Stimulated activated CD4-positive, alpha-beta T cell treated with anti-CD3 and anti-CD28 coated beads, TNF-alpha, amount 100 ng/mL, for 4 hours (primary cell): ENCODE results near the gene VPS4A.

Experiments used
- DNase-seq, 3 experiments: peaks; one replicate each; pipeline ENCODE4 v3.0.0-alpha.2; 2020; ENCODE audit warnings: low read depth in 3 of 3

Gene VPS4A

GRCh38 chr16:69307091-69307490, 4.1 kb upstream of the VPS4A start:
- DNase-seq = no peak

DNA sequence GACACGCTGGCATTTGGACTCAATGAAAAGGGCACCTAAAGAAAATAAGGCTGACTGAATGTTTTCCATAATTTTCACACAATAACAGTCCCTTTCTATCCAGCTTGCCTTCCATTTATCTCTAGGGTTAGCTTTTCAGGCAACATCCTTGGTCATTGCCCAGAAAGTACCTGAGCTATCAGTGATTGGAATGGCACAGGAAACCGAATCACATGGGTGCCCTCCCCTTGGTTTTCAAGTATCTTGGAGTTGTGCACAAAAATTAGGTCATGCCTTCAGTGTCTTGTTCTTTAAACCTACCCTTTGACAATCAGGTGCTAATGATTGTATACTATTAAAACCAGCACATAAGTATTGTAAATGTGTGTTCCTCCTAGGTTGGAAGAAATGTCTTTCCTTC, 3.3 kb upstream of the VPS4A start:
- DNase-seq = no peak

DNA sequence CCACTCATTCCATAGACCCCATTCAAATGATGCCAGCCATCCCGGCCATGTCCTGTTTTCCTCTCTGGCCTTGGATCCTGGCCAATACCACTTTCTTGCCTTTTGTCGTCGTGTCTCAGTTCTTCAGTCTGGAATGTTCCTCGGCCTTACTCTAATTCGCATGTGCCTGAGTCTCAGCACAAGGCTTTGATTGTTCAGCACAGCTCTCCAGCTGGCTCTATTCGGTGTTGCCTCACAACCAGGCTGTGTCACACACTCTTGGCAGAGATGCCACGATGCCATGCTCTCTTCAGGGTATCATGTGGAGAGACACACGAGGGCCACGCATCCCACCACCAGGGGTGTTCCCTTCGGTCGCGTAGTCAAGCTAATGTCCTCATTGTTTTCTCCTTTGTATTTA, 1.8 kb upstream of the VPS4A start:
- no peak for DNase-seq

DNA sequence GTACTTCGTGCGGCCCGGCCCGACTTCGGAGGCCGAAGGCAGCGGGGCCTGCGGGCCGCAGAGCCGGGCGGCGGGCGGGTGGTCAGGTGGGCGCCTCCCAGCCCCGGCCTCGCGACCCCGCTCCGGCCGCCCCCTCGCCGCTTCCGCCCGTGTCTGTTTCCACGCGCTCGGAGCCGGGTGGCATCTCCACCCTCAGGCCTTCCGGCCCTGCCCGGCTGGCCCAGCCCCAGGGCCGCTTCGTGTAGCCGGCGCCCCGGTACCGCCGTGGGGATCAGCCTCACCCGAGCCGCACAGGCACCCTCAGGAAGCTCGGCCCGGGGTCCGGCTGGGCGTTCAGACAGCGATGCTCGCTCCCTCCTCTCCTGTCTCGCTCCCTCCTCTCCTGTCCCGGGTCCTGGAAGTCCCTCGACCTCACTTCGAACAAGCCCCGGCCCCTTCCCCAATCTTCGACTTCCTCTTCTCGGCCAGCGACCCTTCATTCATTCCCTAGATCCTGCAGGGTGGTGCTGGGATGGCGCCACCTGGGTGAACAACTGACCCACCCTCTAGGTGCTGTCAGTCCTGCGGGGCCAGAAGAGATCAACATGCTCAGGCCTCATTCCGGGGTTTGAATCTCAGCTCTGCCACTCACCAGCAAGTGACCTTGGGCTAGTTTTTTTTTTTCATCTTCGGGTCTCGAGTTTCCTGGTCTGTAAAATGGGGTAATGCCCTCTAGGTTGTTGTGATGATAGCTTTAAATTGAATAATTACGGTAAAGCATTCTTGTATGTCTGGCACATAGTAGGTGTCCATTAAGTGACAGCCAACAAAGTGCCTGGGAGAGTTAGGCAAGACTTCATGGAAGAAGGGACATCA, 610 bp downstream of the VPS4A start:
- peak in 1 of 3 experiments; percentile 31 for DNase-seq

DNA sequence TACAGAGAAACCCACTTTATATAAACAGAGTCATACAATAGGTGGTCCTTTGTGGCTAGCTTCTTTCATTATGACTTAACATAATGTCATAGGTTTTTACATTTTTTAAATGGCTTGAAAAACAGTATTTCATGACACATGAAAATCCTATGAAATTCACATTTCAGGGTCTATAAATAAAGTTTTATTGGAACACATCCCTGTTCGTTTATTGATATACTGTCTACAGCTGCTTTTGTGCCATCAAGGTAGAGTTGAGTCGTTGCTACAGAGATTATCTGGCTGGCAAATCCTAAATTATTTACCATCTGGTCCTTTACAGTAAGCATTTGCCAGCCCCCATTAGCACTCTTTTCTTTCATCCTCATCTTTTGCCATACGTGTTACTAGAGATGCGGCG, 2.3 kb downstream of the VPS4A start:
- DNase-seq = no peak

DNA sequence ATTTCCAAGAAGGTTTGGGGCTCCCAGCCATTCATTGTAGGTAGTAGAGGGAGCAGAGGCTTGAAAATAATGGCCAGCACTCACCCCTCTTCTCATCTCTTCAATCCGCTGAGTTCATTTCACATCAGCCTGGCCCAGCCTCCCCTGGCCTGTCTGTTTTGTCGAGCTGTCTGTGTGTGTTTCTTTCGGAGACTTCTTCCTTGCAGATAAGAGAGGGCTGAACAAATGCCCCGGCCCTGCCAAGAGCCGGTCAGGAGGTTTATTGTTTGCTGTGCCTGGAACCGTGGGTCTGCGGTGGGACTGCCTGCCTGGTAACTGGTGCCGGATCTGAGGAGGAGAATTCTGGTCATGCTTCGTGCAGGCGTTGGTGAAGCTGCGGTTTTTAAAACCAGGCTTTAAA, 3.4 kb downstream of the VPS4A start:
- DNase-seq = no peak

DNA sequence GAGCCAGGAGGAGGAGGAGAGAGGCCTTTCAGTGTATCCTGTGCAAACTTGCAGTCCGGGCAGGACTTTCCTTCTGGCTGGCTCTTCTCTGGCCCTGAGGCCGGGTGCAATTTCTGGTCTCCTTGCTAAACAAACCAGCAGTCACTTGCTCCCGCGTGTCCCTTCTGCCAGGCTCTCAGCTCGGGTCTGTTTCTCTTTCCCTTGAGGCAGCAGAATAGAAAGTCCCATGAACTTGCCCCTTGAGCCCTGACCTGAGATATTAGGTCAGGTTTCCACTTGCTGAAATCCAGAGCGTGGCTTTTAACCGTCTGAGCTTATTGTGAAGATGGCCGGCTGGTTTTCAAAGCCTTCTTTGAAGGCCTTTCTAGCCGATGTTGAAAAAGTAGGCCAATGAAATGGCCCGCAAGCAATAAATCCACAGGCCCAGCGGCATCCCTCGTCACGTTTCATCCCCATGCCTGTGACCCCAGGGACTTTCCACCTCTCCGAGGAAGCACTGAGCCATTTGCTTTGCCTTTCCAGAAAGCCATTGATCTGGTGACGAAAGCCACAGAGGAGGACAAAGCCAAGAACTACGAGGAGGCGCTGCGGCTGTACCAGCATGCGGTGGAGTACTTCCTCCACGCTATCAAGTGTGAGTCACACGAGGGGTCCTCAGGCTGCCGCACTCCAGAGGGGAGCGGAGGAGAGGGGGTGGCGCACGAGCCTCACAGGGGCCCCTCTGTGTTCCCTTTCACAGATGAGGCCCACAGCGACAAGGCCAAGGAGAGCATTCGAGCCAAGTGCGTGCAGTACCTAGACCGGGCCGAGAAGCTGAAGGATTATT, 4.5 kb downstream of the VPS4A start:
- DNase-seq = no peak

GRCh38 chr16:69316595-69317034, 5.5 kb downstream of the VPS4A start:
- no peak for DNase-seq

DNA sequence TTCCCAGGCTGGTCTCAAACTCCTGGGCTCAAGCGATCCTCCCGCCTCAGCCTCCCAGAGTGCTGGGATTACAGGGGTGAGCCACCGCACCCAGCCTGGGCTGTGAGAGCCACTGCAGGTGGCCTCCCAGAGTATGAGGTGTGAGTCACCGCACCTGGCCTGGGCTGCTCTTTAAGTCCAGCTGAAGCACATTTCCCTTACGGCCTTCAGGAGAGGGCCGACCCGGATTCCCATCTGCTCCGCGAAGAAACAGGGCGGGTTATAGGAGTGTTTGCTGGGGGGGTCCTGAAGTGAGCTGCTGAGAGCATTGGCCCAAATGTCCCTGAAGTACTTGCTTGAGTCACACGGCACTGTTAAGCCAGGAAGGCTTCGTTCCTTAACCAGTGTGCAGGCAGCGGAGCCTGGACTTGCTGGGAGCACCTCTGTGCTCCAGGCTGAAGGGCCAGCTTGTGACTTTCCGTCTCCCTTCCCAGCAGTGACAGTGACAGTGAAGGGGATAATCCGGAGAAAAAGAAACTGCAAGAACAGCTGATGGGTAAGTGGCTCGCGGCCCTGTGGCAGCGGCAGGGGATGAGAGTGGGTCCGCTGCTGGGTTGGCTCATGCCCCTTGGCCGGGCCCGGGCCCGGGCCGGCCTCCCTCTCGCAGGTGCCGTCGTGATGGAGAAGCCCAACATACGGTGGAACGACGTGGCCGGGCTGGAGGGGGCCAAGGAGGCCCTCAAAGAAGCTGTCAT, 7.2 kb downstream of the VPS4A start:
- DNase-seq = no peak

- DNase-seq = no peak
Measured at GRCh38 chr16:69318911-69319289, 7.8 kb downstream of the VPS4A start.

DNA sequence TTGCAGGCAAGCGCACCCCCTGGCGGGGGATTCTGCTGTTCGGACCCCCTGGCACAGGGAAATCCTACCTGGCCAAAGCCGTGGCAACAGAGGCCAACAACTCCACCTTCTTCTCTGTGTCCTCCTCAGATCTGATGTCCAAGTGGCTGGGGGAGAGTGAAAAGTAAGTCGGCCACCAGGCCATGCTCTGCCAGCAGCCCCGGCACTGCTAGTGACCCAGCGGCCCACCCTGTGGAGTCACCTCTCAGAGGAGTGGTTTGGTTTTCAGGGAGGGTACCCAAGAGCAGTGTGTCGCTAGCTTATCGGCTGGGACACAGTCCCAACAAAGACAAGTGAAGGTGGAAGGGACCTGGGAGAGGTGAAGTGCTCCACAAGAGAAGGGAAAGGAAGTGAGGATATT, 8.2 kb downstream of the VPS4A start:
- no peak for DNase-seq

- no peak for DNase-seq
Measured at GRCh38 chr16:69319826-69320739, 8.9 kb downstream of the VPS4A start.

DNA sequence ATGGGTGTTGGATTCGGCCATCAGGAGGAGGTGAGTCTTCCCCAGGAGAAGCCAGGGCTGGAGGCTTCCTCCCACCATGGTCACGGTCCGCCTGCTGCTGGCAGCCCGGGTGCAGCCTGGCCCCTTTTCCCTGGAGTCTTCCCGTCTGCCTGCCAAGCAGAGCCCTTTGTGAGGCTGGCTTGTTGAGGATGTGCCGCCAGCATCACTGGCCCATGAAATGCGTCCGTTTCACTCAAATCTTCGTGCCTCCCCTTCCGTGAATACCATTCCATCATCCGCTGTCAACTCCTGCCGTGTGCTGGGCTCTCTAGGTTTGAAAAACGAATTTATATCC, 9.6 kb downstream of the VPS4A start:
- no peak for DNase-seq

- no peak for DNase-seq
Measured at GRCh38 chr16:69321080-69321479, 9.9 kb downstream of the VPS4A start.

GRCh38 chr16:69322343-69322742, 11.2 kb downstream of the VPS4A start:
- DNase-seq = no peak

DNA sequence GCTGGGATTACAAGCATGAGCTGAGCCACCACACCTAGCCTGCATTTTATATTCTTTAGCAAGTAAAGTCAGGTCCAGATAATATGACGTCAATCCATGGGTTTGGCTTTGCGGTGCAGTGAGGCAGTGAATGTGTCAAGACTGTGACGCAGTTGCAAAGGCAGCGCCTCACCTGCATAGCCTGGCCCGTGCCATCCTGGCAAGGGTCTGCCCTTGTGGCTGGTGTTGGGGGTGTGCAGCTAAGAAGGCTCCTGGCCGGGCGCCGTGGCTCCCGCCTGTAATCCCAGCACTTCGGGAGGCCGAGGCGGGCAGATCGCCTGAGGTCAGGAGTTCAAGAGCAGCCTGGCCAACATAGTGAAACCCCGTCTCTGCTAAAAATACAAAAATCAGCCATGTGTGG, 12.3 kb downstream of the VPS4A start:
- no peak for DNase-seq

GRCh38 chr16:69324013-69324531, 12.9 kb downstream of the VPS4A start:
- DNase-seq = no peak

DNA sequence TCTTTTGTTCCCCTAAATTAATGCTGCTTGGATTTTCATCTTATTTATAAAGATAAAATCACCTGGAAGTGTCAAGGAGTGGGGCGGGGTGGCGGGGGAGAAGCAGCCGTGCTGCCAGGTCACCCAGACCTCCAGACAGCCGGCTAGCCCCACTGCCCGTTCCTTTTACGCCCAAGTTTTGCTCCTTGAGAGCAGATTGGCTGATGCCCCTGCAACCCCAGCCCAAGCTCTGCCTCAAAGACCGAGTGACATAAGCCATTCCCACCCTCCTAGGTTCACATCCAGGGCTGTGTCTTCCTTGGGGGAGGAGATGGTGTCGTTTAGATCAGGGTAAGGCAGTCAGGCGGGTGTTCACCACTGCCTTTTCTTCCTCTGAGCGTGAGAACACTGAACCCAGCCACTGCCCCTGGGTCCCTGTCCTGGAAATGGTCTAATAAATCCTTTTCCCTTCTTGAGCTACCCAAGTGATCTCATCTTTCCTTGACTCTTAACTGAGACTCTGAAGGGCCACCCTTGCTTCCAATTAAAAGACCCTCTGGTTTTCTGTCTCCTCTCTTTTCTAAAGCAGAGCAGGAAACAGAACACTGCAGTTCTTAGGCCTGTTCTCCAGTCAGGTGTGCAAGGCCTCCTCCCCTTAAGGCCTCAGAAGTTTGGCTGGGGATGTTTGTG, 13.6 kb downstream of the VPS4A start:
- no peak for DNase-seq

- no peak for DNase-seq
Measured at GRCh38 chr16:69325784-69326171, 14.6 kb downstream of the VPS4A start.

DNA sequence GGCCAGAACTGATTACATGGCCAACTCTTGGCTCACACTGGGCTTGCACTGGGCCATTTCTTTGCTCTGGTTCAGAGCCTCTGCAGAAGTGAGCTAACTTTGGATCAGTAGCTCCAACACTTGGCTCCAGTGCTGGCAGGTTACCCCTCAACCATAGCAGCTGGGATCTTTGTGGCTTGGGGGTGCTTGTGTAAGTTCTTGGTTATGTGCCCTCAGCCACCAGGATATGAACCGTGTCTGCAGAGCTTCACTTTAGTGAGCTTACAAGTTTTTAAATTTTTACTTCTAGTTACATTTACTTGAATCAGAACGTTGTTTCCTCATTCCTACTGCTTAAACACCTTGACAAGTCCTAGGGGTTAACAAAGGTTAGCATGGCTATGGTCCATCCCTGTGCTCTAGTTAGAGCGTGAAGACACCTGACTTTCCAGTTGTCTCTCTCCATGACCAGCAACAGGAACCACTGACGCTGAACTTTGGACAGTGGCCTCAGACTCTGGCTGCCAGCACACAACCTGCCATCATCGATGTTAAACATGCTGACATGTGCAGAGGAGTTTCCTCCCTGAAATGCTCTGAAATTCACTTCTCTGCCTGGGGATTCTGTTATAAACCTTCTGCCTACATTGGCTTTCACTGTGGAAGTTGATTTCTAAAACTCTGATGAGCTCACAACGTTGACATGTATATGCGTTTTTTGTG, 15.2 kb downstream of the VPS4A start:
- DNase-seq = no peak
